Activated CD4-positive, alpha-beta T cell treated with anti-CD3 and anti-CD28 coated beads for 1 hour (primary cell): Measurements from ENCODE around the gene ATN1.

Experiments used
- DNase-seq: peaks from one replicate; pipeline ENCODE4 v3.0.0-alpha.2; 2020

ATN1 gene

GRCh38 chr12:6977653-6978052 is 49.9 kb downstream of the ATN1 start:
- DNase-seq: no peak

- no peak for DNase-seq
These were observed 50.4 kb downstream of the ATN1 start for GRCh38 chr12:6978188-6978587.

- no peak for DNase-seq
These were observed 50.9 kb downstream of the ATN1 start for GRCh38 chr12:6978611-6979011.

GRCh38 chr12:6979021-6979420 is 51.3 kb downstream of the ATN1 start:
- no peak for DNase-seq

GRCh38 chr12:6979453-6979852 is 51.7 kb downstream of the ATN1 start:
- DNase-seq: no peak

- DNase-seq: no peak
These were observed 52.3 kb downstream of the ATN1 start for GRCh38 chr12:6980075-6980474.

- DNase-seq: no peak
These were observed 53.0 kb downstream of the ATN1 start for GRCh38 chr12:6980740-6981139.

GRCh38 chr12:6981152-6982052 is 53.6 kb downstream of the ATN1 start:
- DNase-seq: no peak

GRCh38 chr12:6982532-6982931 is 54.8 kb downstream of the ATN1 start:
- DNase-seq: no peak

- no peak for DNase-seq
These were observed 60.3 kb downstream of the ATN1 start for GRCh38 chr12:6987956-6988553.
